HG03039 (cell line): Measurements from ENCODE around the gene MSRB1.

Experiments
- ATAC-seq: cut with Tn5 transposase; IDR thresholded peaks from one replicate; pipeline ENCODE4 v1.9.1; 2021; ENCODE audit warnings: mild to moderate bottlenecking, moderate library complexity; ENCODE audit not compliant: unreplicated experiment

MSRB1 gene

GRCh38 chr16:1979271-1980029, 36.5 kb upstream of the MSRB1 start:
- no peak for ATAC-seq

GRCh38 chr16:1978476-1979120, 35.6 kb upstream of the MSRB1 start:
- ATAC-seq, result no peak

- ATAC-seq, result no peak
Measured at GRCh38 chr16:1977875-1978268, 34.9 kb upstream of the MSRB1 start.

- ATAC-seq, result no peak
Measured at GRCh38 chr16:1976951-1977874, 34.2 kb upstream of the MSRB1 start.

GRCh38 chr16:1976216-1976520, 33.2 kb upstream of the MSRB1 start:
- no peak for ATAC-seq

GRCh38 chr16:1975432-1976215, 32.6 kb upstream of the MSRB1 start:
- no peak for ATAC-seq

- ATAC-seq, result no peak
Measured at GRCh38 chr16:1974157-1975070, 31.4 kb upstream of the MSRB1 start.

- ATAC-seq, result no peak
Measured at GRCh38 chr16:1973461-1974156, 30.6 kb upstream of the MSRB1 start.

GRCh38 chr16:1972490-1972877, 29.5 kb upstream of the MSRB1 start:
- no peak for ATAC-seq

GRCh38 chr16:1971796-1972489, 28.9 kb upstream of the MSRB1 start, which contains the start of gene TBL3:
TBL3 (plus strand) TSS chr16:1972053; CDS start chr16:1972165, 112 bp downstream.
- ATAC-seq, result peak; percentile 60

- no peak for ATAC-seq
Measured at GRCh38 chr16:1968146-1968953, 25.4 kb upstream of the MSRB1 start.

GRCh38 chr16:1966460-1966859, 23.5 kb upstream of the MSRB1 start, which contains the start of gene RNF151:
RNF151 (plus strand) TSS chr16:1966856; CDS start chr16:1966882, 26 bp downstream.
- no peak for ATAC-seq

GRCh38 chr16:1965396-1966001, 22.5 kb upstream of the MSRB1 start:
- ATAC-seq, result no peak

GRCh38 chr16:1964506-1965395, 21.8 kb upstream of the MSRB1 start, which contains the start of gene RPS2:
RPS2 (minus strand) TSS chr16:1964826; CDS start chr16:1964625, 201 bp downstream.
- peak; percentile 78 for ATAC-seq

- no peak for ATAC-seq
Measured at GRCh38 chr16:1963806-1964505, 21.0 kb upstream of the MSRB1 start.
